Vagina (tissue), 2 donors: ENCODE data around the gene DNAJC13.
"Not testable (repeated sequence)": the region's sequence is repeated elsewhere in the genome, so short reads cannot be mapped to it uniquely, and the experiment has no call there.

ENCODE experiments used
- CTCF ChIP-seq, 3 experiments: fragments of 450-650 bp in 2 of 3; fragments of 200-600 bp in 1 of 3; sonication (generic) in 1 of 3; IDR thresholded peaks; one replicate each; pipeline ENCODE4 v1.5.1; 2017 to 2019; ENCODE audit warnings: antibody characterized with exemption in 3 of 3, mild to moderate bottlenecking in 2 of 3, moderate library complexity in 2 of 3
- POLR2A ChIP-seq, 2 donors: fragments of 450-650 bp; IDR thresholded peaks; one replicate each; pipeline ENCODE4 v1.6.1; 2017; ENCODE audit warnings: antibody characterized with exemption in 2 of 2, mild to moderate bottlenecking in 2 of 2, moderate library complexity in 2 of 2
- POLR2AphosphoS5 ChIP-seq, 2 donors: sonication (generic); formaldehyde crosslinking; IDR thresholded peaks; one replicate each; pipeline ENCODE4 v1.9.0; 2017; ENCODE audit warnings: antibody characterized with exemption in 2 of 2, mild to moderate bottlenecking in 2 of 2, low read depth in 1 of 2; ENCODE audit not compliant: insufficient read depth in 1 of 2

- not testable (repeated sequence) for TF ChIP-seq POLR2A (IDR thresholded peaks at IDR 0.05); CTCF (IDR thresholded peaks at IDR 0.05); POLR2AphosphoS5 (IDR thresholded peaks at IDR 0.05; ENCODE audit: insufficient read depth in 1 of 2, low read depth in 1 of 2)
These were observed 24.6 kb upstream of the DNAJC13 start for GRCh38 chr3:132392675-132393074.
